Osteoblast (primary cell): ENCODE results near the gene TADA2B. TPM values are rescaled to one million over a fixed set of nuclear protein-coding genes. Genes with fewer than 3 reads are reported as not detected.

Source experiments
- DNase-seq: peaks from one replicate; pipeline ENCODE4 v3.0.0; 2011; ENCODE audit warnings: low spot score, mixed read lengths; ENCODE audit not compliant: insufficient read length; ENCODE audit errors: missing footprints
- H2AFZ ChIP-seq: 2 replicates; pipeline ENCODE4 v1.6.0; 2011; ENCODE audit warnings: mild to moderate bottlenecking, low read length
- H3K27ac ChIP-seq: 2 replicates; pipeline ENCODE4 v1.5.1; 2011; ENCODE audit warnings: mild to moderate bottlenecking, low read depth, low read length, moderate library complexity
- H3K27me3 ChIP-seq: 2 replicates; pipeline ENCODE4 v1.6.0; 2012; ENCODE audit warnings: mild to moderate bottlenecking, control low read depth, inconsistent platforms, low read length, moderate library complexity; ENCODE audit not compliant: insufficient read depth
- H3K36me3 ChIP-seq: 2 replicates; pipeline ENCODE4 v1.5.1; 2011; ENCODE audit warnings: mild to moderate bottlenecking, low read length, control low read depth, moderate library complexity; ENCODE audit not compliant: insufficient read depth
- H3K4me1 ChIP-seq: 2 replicates; pipeline ENCODE4 v1.5.1; 2011; ENCODE audit warnings: mild to moderate bottlenecking, low read length, control low read depth, moderate library complexity; ENCODE audit not compliant: insufficient read depth
- H3K4me2 ChIP-seq: 2 replicates; pipeline ENCODE4 v1.6.0; 2011; ENCODE audit warnings: mild to moderate bottlenecking, low read length; ENCODE audit not compliant: insufficient read depth
- H3K4me3 ChIP-seq: fragments of 200-600 bp; sonication (generic); 3 replicates; pipeline ENCODE4 v1.5.1; 2012; ENCODE audit warnings: mild to moderate bottlenecking, low read length, inconsistent platforms; ENCODE audit not compliant: insufficient read depth
- H3K79me2 ChIP-seq: 2 replicates; pipeline ENCODE4 v1.6.0; 2012; ENCODE audit warnings: mild to moderate bottlenecking, low read length, control low read depth, inconsistent platforms; ENCODE audit not compliant: insufficient read depth
- H3K9me3 ChIP-seq: 2 replicates; pipeline ENCODE4 v1.5.1; 2011; ENCODE audit warnings: low read depth, low read length, control low read depth
- H4K20me1 ChIP-seq: 2 replicates; pipeline ENCODE4 v1.6.0; 2012; ENCODE audit warnings: mild to moderate bottlenecking, low read length, control low read depth; ENCODE audit not compliant: insufficient read depth
- CTCF ChIP-seq: IDR thresholded peaks from 2 replicates; pipeline ENCODE4 v1.5.1; 2011; ENCODE audit warnings: mild to moderate bottlenecking, low read depth, low read length, moderate library complexity; ENCODE audit errors: extremely low read depth
- total RNA-seq: library from RNA; depleted of rRNA; stranded (reverse); fragments of >200 nt; gene quantifications from 2 replicates; pipeline ENCODE4 v1.2.3, GENCODE V29; 2012

The TADA2B gene
- total RNA-seq, 1 donor, result 13.0 TPM

- H4K20me1 ChIP-seq, result no peaks in the 10 kb centered on the region
- H3K4me2 ChIP-seq, result no peak overlapping the region
- no peaks in the 10 kb centered on the region for H3K9me3 ChIP-seq
- peaks cover 19% of the 10 kb centered on the region for H3K36me3 ChIP-seq
- peaks cover 10% of the 10 kb centered on the region for H3K4me1 ChIP-seq
- H2AFZ ChIP-seq, result no peak overlapping the region
- no peak overlapping the region for H3K4me3 ChIP-seq
- no peak for TF ChIP-seq CTCF
- H3K27ac ChIP-seq, result no peak overlapping the region
- H3K79me2 ChIP-seq, result no peaks in the 10 kb centered on the region
- DNase-seq, result peak; percentile 31
- H3K27me3 ChIP-seq, result no peaks in the 10 kb centered on the region
These were observed 25.6 kb upstream of the TADA2B start for GRCh38 chr4:7017446-7018048.

- no peak for TF ChIP-seq CTCF
- no peak overlapping the region for H2AFZ ChIP-seq
- H3K79me2 ChIP-seq, result no peaks in the 10 kb centered on the region
- H3K4me3 ChIP-seq, result no peak overlapping the region
- no peaks in the 10 kb centered on the region for H3K27me3 ChIP-seq
- no peaks in the 10 kb centered on the region for H3K9me3 ChIP-seq
- H3K36me3 ChIP-seq, result peaks cover 19% of the 10 kb centered on the region
- H3K4me2 ChIP-seq, result no peak overlapping the region
- no peaks in the 10 kb centered on the region for H4K20me1 ChIP-seq
- H3K4me1 ChIP-seq, result peaks cover 11% of the 10 kb centered on the region
- DNase-seq, result peak; percentile 13
- H3K27ac ChIP-seq, result no peak overlapping the region
These were observed 24.9 kb upstream of the TADA2B start for GRCh38 chr4:7018281-7018680.

GRCh38 chr4:7019367-7019766 lies 23.8 kb upstream of the TADA2B start:
- Histone ChIP-seq H3K4me3 (no peak overlapping the region), H3K9me3 (no peaks in the 10 kb centered on the region), H4K20me1 (no peaks in the 10 kb centered on the region), H2AFZ (no peak overlapping the region), H3K4me2 (no peak overlapping the region), H3K36me3 (peaks cover 12% of the 10 kb centered on the region), H3K79me2 (no peaks in the 10 kb centered on the region), H3K4me1 (peaks cover 11% of the 10 kb centered on the region), H3K27ac (no peak overlapping the region), H3K27me3 (no peaks in the 10 kb centered on the region)
- TF ChIP-seq CTCF, result no peak
- peak; percentile 49 for DNase-seq

- no peaks in the 10 kb centered on the region for H3K27me3 ChIP-seq
- H3K27ac ChIP-seq, result no peak overlapping the region
- DNase-seq, result peak; percentile 41
- H3K79me2 ChIP-seq, result no peaks in the 10 kb centered on the region
- no peaks in the 10 kb centered on the region for H3K9me3 ChIP-seq
- no peaks in the 10 kb centered on the region for H4K20me1 ChIP-seq
- H3K4me1 ChIP-seq, result peaks cover 11% of the 10 kb centered on the region
- TF ChIP-seq CTCF, result no peak
- no peak overlapping the region for H3K4me3 ChIP-seq
- H3K36me3 ChIP-seq, result peaks cover 9% of the 10 kb centered on the region
- no peak overlapping the region for H2AFZ ChIP-seq
- no peak overlapping the region for H3K4me2 ChIP-seq
These were observed 22.9 kb upstream of the TADA2B start for GRCh38 chr4:7020290-7020689.
